ENCODE measurements around the gene PERCC1.

PERCC1 gene

DNA sequence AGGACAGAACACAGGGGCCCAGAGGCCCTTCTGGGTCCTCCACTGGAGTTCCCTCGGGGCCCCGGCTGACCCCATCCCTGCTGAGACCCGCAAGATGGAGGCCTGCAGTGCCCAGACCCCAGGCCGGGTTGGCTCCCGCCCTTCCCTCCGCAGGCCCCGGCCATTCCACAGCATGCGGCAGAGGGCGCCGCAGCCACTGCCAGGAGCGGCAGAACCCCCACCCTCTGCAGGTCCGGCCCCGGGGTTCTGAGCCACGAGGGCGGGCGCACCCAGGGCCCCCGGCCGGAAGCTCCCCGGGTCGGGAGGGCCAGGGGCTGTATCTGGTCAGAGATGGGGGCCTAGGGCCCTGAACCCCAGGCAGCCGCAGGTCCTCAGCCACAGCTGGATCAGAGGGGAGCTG is 2.4 kb upstream of the PERCC1 start:
- DNase-seq (ENCODE audit: extremely low read depth, low read depth) = no peak
- no peak for TF ChIP-seq CTCF (IDR thresholded peaks at IDR 0.05; ENCODE audit: low read depth, low read length, missing control alignments)
- no peak overlapping the region for H3K4me3 ChIP-seq (replicated peaks; ENCODE audit: low read depth, low read length)

GRCh38 chr16:1429012-1429411 is 1.9 kb upstream of the PERCC1 start:
- no peak for TF ChIP-seq CTCF (IDR thresholded peaks at IDR 0.05; ENCODE audit: low read depth, low read length, missing control alignments)
- no peak overlapping the region for H3K4me3 ChIP-seq (replicated peaks; ENCODE audit: low read depth, low read length)
- DNase-seq (ENCODE audit: extremely low read depth, low read depth) = no peak

DNA sequence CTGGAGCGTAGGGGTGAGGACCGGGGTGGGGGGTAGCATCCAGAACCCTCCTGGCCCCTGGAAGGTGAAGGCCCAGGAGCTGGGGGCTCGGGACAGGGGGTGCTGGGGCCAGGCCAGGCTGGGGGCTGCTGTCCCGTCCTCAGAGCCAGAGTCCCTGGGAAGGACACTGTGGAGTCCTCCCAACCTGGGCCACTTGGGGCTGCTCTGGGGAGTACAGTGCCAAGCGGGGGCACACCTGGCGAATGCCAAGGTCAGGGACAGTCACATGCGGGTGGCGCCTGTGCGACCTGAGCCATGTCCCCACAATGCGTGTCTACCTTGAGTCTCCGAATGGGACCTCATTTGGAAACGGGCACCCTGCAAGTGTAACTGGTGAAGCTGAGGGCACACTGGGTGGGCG is 1.2 kb upstream of the PERCC1 start:
- no peak for TF ChIP-seq CTCF (IDR thresholded peaks at IDR 0.05; ENCODE audit: low read depth, low read length, missing control alignments)
- no peak overlapping the region for H3K4me3 ChIP-seq (replicated peaks; ENCODE audit: low read depth, low read length)
- no peak for DNase-seq (ENCODE audit: extremely low read depth, low read depth)

DNA sequence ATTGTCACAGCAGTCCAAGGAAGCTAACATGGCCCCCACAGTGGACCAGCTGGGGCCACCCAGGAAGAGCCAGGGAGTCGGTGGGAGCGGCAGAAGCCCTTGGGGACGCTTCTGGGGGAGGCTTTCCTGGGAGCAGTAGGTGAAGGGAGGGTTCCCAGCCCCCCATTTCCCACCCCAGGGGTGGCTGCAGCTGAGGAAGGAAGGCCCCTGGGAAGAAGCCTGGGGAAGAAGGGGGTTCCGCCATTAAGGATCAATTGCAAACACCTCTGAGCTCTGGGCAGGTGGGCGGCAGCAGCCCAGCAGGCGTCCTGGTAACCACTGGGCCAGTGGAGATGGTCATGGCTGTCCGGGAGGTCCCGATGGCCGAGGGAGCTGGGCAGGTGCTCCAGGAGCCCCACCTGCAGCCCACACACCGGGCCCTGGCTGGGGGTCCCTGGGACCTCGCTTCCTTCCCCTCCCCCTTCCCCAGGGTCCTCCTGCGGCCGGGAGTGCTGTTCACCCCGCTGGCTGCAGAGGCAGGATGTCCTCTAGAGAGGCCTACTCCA is 592 bp upstream of the PERCC1 start:
- no peak for DNase-seq (ENCODE audit: extremely low read depth, low read depth)
- no peak overlapping the region for H3K4me3 ChIP-seq (replicated peaks; ENCODE audit: low read depth, low read length)
- no peak for TF ChIP-seq CTCF (IDR thresholded peaks at IDR 0.05; ENCODE audit: low read depth, low read length, missing control alignments)

DNA sequence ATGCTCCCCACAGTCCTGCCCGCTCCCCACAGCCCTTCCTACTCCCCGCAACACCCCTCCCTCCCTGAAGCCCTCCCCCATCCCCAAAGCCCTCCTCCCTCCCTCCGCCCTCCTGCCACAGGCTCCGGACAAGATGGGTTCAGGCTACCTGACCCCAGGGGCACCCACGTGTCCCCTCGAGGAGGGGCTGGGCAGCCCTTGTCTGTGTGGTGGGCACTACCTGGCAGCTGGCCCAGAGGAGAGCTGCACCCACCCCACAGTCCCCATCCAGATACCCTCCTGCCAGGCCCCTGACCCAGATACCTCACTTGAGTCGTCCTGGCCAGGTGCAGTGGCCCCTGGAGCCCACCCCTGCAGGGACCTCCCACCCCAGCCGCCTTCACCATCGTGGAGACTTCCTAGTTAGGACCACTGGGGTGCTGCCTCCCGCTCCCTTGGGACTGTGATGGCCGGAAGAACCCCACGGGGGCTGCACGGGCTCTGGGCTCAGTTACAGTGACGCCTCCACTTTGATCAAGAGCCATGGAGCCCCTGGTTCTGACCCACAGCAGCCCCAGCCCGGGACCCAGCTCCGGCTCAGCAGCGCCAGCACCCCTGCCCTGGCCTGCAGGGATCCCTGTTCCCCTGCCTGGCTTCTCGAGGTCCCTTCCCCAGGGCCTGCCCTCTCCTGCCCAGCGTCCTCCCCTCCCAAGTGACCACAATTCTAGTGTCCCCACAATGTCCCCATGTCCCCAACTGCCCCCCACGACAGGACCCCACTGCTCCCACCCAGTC is 806 bp downstream of the PERCC1 start:
- no peak for DNase-seq (ENCODE audit: extremely low read depth, low read depth)
- H3K4me3 ChIP-seq (replicated peaks; ENCODE audit: low read depth, low read length) = no peak overlapping the region
- no peak for TF ChIP-seq CTCF (IDR thresholded peaks at IDR 0.05; ENCODE audit: low read depth, low read length, missing control alignments)

GRCh38 chr16:1432388-1433262 is 1.7 kb downstream of the PERCC1 start:
- DNase-seq (ENCODE audit: extremely low read depth, low read depth) = no peak
- no peak overlapping the region for H3K4me3 ChIP-seq (replicated peaks; ENCODE audit: low read depth, low read length)
- no peak for TF ChIP-seq CTCF (IDR thresholded peaks at IDR 0.05; ENCODE audit: low read depth, low read length, missing control alignments)

Measured in HFF-Myc (cell line).